ENCODE results near the gene DUSP22. TPM values are rescaled to one million over a fixed set of nuclear protein-coding genes. Genes with fewer than 3 reads are reported as not detected.

The DUSP22 gene
- total RNA-seq, 2 donors from 2014 or later, result 20.5 to 24.5 TPM

GRCh38 chr6:378090-378957, 86.0 kb downstream of the DUSP22 start:
- no peaks in the 10 kb centered on the region for H3K4me1 ChIP-seq
- no peak overlapping the region for H3K9ac ChIP-seq (ENCODE audit: low read depth in 2 of 2, low read length in 2 of 2)
- no peak for DNase-seq
- no peak for TF ChIP-seq CTCF (IDR thresholded peaks at IDR 0.05)
- no peaks in the 10 kb centered on the region for H3K9me3 ChIP-seq
- intact Hi-C loops (cut with DNase I), result no loop called here
- H3K4me3 ChIP-seq, result no peak overlapping the region
- H3K27ac ChIP-seq, result no peak overlapping the region
- H3K27me3 ChIP-seq, result no peaks in the 10 kb centered on the region
- no peaks in the 10 kb centered on the region for H3K36me3 ChIP-seq

DNA sequence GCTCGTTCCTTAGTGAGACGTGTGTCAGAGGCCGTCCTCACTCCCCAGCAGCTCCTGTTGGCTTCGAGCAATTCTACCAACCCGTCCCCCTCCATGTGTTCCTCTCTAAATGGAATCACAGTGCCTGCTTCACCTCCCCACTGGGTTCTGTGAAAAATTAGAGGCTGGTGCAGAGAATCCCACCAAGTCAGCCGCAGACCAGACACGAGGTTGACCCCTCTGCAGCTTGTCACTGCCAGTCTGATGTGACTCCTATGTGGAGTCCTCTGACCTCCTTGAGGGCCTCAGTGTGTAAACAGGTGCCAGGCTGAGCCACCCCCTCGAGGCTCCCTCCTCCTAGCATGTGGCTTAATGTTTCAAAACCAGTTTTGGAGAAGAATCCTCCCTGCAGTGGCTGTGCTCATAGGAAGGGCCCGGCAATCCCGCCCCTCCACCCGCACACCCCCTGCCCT, 86.7 kb downstream of the DUSP22 start:
- no peak for DNase-seq
- Histone ChIP-seq H3K4me1 (no peaks in the 10 kb centered on the region), H3K36me3 (no peaks in the 10 kb centered on the region), H3K4me3 (no peak overlapping the region), H3K9ac (ENCODE audit: low read depth in 2 of 2, low read length in 2 of 2) (no peak overlapping the region), H3K27me3 (no peaks in the 10 kb centered on the region), H3K27ac (no peak overlapping the region), H3K9me3 (no peaks in the 10 kb centered on the region)
- intact Hi-C loops (cut with DNase I), result no loop called here
- no peak for TF ChIP-seq CTCF (IDR thresholded peaks at IDR 0.05)

DNA sequence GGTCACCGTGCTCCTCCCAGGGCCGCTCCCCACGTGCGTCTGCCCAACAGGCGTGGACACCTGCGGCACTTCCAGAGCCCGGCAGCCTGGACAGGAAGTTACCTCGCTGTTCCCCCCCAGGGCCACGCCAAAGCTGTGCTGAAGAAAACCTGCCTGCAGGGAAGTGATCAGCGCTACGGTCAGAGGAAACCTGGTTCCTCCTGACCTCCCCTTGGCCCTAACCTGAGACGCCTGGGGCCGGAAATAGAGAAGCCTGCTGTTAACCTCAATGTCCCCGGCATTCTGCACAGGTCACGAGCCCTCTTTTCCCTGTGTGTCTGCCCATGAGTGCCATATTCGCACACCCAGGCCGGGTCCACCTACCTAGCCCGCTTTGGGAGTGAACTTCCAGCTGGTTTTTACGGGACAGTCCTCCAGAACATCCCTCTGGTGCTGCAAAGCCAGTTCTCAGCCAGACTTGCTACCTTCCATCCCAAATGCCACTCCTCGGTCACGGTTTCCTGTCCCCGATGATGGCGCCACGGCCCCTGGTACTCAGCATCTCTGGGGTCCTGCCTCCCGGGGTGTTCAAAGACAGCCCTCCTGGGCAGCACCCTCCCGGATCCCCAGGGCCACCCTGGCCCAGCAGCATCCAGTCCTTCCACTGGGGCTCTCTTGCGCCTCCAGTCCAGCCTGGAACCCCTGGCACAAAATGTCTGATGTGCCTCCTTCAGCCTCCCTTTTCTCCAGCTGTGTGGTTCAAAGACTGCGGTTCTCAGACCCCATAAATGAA, 87.3 kb downstream of the DUSP22 start:
- H3K4me1 ChIP-seq, result no peaks in the 10 kb centered on the region
- H3K27me3 ChIP-seq, result no peaks in the 10 kb centered on the region
- H3K9ac ChIP-seq (ENCODE audit: low read depth in 2 of 2, low read length in 2 of 2), result no peak overlapping the region
- H3K9me3 ChIP-seq, result no peaks in the 10 kb centered on the region
- intact Hi-C loops (cut with DNase I), result no loop called here
- no peak overlapping the region for H3K4me3 ChIP-seq
- no peak for TF ChIP-seq CTCF (IDR thresholded peaks at IDR 0.05)
- H3K27ac ChIP-seq, result no peak overlapping the region
- DNase-seq, result no peak
- H3K36me3 ChIP-seq, result no peaks in the 10 kb centered on the region

- Histone ChIP-seq H3K4me1 (no peaks in the 10 kb centered on the region), H3K27me3 (no peaks in the 10 kb centered on the region), H3K9ac (ENCODE audit: low read depth in 2 of 2, low read length in 2 of 2) (no peak overlapping the region), H3K27ac (no peak overlapping the region), H3K4me3 (no peak overlapping the region), H3K36me3 (no peaks in the 10 kb centered on the region), H3K9me3 (no peaks in the 10 kb centered on the region)
- no peak for TF ChIP-seq CTCF (IDR thresholded peaks at IDR 0.05)
- intact Hi-C loops (cut with DNase I), result no loop called here
- no peak for DNase-seq
Observed at GRCh38 chr6:380234-381218, 88.2 kb downstream of the DUSP22 start.

Data from colonic mucosa (tissue), 4 donors.